Activated CD4-positive, CD25-positive, alpha-beta regulatory T cell treated with anti-CD3 and anti-CD28 coated beads, Interleukin-2, amount 50 U/mL, for 16 hours (primary cell): ENCODE results near the gene RRP1.

Experiments
- DNase-seq: peaks from one replicate; pipeline ENCODE4 v3.0.0-alpha.2; 2020; ENCODE audit warnings: low read depth, low spot score

The RRP1 gene, protein sequence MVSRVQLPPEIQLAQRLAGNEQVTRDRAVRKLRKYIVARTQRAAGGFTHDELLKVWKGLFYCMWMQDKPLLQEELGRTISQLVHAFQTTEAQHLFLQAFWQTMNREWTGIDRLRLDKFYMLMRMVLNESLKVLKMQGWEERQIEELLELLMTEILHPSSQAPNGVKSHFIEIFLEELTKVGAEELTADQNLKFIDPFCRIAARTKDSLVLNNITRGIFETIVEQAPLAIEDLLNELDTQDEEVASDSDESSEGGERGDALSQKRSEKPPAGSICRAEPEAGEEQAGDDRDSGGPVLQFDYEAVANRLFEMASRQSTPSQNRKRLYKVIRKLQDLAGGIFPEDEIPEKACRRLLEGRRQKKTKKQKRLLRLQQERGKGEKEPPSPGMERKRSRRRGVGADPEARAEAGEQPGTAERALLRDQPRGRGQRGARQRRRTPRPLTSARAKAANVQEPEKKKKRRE

GRCh38 chr21:43789276-43790009 lies at the start of gene RRP1:
Gene RRP1, plus strand, starts transcription at chr21:43789577. Its CDS starts 53 bp downstream, at chr21:43789630.
- DNase-seq, result peak; percentile 90

- DNase-seq, result no peak
These were observed 49.5 kb upstream of the RRP1 start for GRCh38 chr21:43739621-43740435.

DNA sequence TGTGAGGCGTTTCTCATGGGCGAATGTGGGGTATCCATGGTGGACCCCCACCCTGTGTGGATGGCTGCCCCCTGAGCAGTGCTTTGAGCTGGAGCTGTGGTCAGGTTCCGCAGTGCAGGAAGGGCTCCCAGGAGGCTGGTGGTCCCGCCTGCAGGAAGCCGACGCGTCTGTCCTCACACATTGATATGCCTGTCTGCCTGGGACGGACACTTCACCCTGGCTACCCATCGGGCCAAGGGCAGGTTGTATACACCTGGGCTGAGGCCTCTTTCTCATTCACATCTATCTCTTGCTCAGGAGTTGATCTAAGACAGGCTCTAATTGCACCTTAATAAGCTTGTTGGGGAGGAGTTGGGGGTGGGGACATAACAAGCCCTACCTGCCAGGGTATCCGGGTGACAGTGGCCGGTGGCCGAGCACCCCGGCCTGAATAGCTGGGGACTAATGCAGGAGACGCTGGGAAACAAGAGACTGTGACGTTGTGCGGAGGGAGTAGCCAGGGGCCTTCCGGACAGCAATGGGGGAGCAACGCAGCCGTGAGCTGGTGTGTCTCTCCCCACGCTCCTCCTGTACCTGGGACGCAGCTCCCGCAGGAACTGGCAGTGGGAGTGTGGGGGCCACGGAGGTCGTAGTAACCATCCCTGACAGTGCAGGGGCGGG lies 48.8 kb upstream of the RRP1 start:
- no peak for DNase-seq

- DNase-seq, result no peak
These were observed 47.8 kb upstream of the RRP1 start for GRCh38 chr21:43741423-43742096.

- no peak for DNase-seq
These were observed 45.4 kb upstream of the RRP1 start for GRCh38 chr21:43743947-43744346.

DNA sequence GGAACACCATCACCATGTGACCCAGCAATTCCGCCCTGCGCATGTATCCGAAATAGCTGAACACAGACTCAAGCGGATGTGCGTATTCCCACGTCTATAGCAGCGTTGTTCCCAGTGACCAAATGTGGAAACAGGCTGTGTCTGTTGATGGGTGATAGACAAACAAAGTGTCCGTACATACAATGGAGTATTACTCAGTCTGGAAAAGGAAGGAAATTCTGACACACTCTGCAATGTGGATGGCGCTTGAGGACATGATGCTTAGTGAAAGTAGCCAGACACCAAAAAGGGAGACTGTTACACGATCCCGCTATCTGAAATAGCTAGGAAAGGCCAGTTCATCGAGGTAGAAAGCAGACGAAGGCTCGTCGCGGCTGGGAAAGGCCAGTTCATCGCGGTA lies 44.7 kb upstream of the RRP1 start:
- DNase-seq, result no peak

DNA sequence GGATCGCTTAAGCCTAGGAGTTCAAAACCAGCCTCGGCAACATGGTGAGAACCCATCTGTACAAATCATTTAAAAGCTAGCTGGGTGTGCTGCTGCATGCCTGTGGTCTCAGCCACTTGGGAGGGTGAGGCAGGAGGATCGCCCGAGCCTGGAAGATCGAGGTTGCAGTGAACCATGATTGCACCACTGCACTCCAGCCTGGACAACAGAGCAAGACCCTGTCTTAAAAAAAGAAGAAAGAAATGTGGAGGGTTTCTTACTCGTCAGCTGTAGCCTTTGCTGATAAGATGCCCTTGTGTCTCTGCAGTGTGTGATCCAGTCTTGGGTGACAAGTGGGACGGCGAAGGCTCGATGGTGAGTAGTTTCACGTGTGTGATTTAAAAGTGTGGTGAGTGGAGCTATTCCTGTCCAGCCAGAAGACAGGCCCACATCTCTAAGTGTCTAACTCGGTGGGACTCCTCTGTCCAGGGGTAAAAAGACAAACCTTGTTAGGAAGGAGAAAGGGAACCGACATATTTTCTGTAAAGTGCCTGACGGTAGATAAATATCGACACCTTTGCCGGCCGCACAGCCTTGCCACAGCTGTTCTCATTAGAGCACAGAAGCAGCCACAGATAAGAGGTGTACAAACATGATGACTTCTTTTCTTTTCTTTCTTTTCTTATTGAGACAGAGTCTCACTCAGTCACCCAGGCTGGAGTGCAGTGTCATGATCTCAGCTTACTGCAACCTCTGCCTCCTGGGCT lies 43.4 kb upstream of the RRP1 start:
- DNase-seq, result no peak

DNA sequence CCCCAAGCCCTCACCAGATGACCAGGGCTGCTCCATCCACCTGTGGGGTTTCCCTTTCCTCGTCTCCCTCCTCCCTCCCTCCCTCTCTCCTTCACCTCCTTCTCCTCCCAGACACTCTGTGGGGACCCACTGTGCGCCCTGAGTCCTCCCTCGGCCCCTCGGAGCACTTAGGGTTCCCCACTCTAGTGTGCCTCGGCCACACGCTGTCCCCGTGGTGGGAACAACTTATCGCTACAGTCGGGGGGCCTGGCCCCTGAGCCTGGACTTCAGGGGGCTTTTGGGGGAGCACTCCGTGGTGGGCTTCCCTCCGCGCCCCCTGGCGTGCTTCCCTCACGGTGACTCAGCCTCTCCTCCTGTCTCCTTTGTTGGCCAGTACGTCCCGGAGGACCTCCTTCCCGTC lies 40.8 kb upstream of the RRP1 start:
- DNase-seq, result no peak

- no peak for DNase-seq
These were observed 39.6 kb upstream of the RRP1 start for GRCh38 chr21:43749651-43750262.

DNA sequence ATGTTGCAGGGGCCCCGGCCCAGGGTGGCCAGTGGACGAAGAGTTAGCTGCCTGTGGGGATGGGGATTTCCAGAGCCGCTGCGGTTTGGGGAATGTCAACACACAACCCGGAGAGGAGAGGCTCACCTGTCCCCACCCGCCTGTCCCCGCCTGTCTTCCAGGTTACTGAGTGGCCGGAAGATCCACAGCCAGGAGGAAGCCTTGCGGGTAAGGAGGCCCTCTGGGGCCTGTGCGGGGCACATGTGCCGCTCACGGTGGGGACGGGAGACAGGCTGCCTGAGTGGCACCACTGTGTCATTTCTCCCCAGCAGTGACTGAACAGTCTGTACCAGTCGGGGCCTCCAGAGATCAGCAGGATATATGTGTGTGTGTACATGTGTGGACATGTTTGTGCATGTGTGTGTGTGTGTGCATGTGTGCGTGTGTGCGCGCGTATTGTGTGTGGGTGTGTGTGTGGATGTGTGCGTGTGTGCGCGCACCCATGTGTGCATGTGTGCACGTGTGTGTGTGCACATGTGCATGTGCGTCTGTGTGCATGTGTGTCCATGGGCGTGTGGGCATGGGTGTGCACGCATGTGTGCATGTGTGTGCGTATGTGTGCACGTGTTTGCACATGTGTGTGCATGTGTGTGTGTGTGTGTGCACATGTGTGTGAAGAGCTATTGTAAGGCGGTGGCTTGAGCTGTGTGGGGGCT lies 38.9 kb upstream of the RRP1 start:
- no peak for DNase-seq

GRCh38 chr21:43751955-43752591 lies 37.3 kb upstream of the RRP1 start:
- no peak for DNase-seq

DNA sequence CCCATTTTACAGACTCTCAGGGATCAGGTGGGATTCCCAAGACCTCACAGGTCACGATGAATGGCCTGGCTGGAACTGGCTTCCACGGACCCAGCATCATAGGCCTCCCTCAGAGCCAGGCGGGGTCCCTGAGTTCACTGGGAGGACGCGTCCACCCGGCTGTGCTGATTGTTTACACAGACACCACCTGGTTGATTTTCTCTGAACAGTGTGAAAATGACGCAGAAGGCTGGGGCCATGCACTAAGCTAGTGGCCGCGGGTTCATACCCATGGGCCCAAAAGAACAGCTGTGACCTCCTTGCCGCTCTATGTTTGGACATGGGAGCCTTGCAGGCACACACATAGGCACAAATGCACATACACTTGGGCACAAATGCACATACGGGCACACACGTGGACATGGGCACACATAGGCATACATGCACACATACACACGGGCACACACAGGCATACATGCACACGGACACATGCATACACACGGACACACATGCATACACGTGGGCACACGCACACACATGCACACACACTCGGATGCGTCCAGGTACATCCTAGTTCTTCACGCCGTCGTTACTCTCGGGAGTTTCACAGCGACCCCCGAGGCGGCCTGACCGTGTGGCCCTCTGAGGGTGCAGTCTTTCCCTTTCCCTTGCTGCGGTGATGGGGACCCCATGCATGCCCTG lies 36.5 kb upstream of the RRP1 start:
- DNase-seq, result no peak

GRCh38 chr21:43753439-43753799 lies 36.0 kb upstream of the RRP1 start:
- DNase-seq, result no peak

DNA sequence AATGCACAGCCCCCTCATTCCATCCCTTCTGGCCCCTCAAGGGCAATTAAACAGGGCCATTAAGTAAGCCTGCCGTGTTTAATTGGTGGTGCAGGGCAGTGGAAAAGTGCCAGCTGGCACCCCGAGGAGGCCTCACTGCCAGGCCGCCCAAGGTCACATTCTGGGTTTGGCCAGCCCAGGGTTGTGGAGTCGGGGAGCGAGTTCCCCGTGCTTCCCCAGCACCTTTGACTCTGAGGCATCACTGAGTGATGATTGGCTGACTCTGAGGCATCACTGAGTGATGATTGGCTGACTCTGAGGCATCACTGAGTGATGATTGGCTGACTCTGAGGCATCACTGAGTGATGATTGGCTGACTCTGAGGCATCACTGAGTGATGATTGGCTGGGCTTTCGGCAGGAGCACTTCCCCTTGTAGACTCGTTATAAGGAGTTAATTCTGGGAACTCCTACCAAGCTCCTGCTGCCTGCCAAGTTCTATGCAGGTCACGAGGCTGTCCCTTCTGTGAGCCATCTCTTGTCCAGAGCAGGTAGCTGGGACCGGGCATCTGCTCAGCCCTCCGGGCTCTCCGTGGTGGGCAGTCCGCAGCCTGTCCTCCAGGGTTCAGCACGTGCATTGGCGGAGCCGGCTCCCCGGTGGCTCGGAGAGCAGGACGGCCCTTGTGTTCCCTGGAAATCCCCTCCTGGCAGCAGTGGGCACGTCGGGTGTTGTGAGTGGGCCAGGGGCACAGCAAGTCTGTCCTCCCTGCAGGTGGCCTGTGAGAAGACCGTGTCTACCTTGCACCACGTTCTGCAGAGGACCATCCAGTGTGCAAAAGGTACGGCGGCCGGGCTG lies 34.2 kb upstream of the RRP1 start:
- no peak for DNase-seq

GRCh38 chr21:43755820-43756594 lies 33.4 kb upstream of the RRP1 start:
- DNase-seq, result no peak

GRCh38 chr21:43757601-43758000 lies 31.8 kb upstream of the RRP1 start:
- DNase-seq, result no peak
